AG20443 (cell line): ENCODE results near the gene ARHGEF33.
"Not testable (repeated sequence)": the region's sequence is repeated elsewhere in the genome, so short reads cannot be mapped to it uniquely, and the experiment has no call there.

Experiments
- DNase-seq: peaks from one replicate; pipeline ENCODE4 v3.0.0; 2012; ENCODE audit warnings: low spot score, mixed read lengths

ARHGEF33 gene

GRCh38 chr2:38911191-38911590 is 21.5 kb downstream of the ARHGEF33 start:
- DNase-seq = no peak

- DNase-seq = no peak
Observed at GRCh38 chr2:38912619-38913018, 22.9 kb downstream of the ARHGEF33 start.

GRCh38 chr2:38922389-38922788 is 32.7 kb downstream of the ARHGEF33 start:
- no peak for DNase-seq

GRCh38 chr2:38922902-38923301 is 33.2 kb downstream of the ARHGEF33 start:
- DNase-seq = no peak

- no peak for DNase-seq
Observed at GRCh38 chr2:38925982-38926381, 36.3 kb downstream of the ARHGEF33 start.

- no peak for DNase-seq
Observed at GRCh38 chr2:38930600-38930999, 40.9 kb downstream of the ARHGEF33 start.

GRCh38 chr2:38932586-38932985 is 42.9 kb downstream of the ARHGEF33 start:
- no peak for DNase-seq

GRCh38 chr2:38933653-38934052 is 44.0 kb downstream of the ARHGEF33 start:
- peak; percentile 58 for DNase-seq

GRCh38 chr2:38934742-38935141 is 45.1 kb downstream of the ARHGEF33 start:
- no peak for DNase-seq

GRCh38 chr2:38935568-38936172 is 46.0 kb downstream of the ARHGEF33 start:
- DNase-seq = no peak

GRCh38 chr2:38936516-38936915 is 46.8 kb downstream of the ARHGEF33 start:
- DNase-seq = not testable (repeated sequence)

- no peak for DNase-seq
Observed at GRCh38 chr2:38937548-38937947, 47.9 kb downstream of the ARHGEF33 start.

GRCh38 chr2:38940746-38941145 is 51.1 kb downstream of the ARHGEF33 start:
- DNase-seq = no peak

GRCh38 chr2:38943784-38944183 is 54.1 kb downstream of the ARHGEF33 start:
- DNase-seq = no peak

- no peak for DNase-seq
Observed at GRCh38 chr2:38945372-38945771, 55.7 kb downstream of the ARHGEF33 start.

- no peak for DNase-seq
Observed at GRCh38 chr2:38945911-38946310, 56.2 kb downstream of the ARHGEF33 start.

GRCh38 chr2:38947241-38948239 is 57.9 kb downstream of the ARHGEF33 start:
- peak; percentile 84 for DNase-seq

GRCh38 chr2:38948387-38948882 is 58.8 kb downstream of the ARHGEF33 start:
- no peak for DNase-seq

- DNase-seq = no peak
Observed at GRCh38 chr2:38948995-38949394, 59.3 kb downstream of the ARHGEF33 start.

GRCh38 chr2:38951766-38952165 is 62.1 kb downstream of the ARHGEF33 start:
- DNase-seq = no peak

GRCh38 chr2:38957972-38958371 is 68.3 kb downstream of the ARHGEF33 start:
- DNase-seq = no peak

- DNase-seq = no peak
Observed at GRCh38 chr2:38959466-38959865, 69.8 kb downstream of the ARHGEF33 start.
